DOHH2 (cell line): Measurements from ENCODE around the gene SCAMP2.

Experiments used
- H3F3A ChIP-seq: fragments of 200-600 bp; sonication (generic), shearing (Covaris generic); 2 replicates; pipeline ENCODE4 v1.6.0; 2016; ENCODE audit warnings: antibody characterized with exemption, mild to moderate bottlenecking; ENCODE audit not compliant: control insufficient read depth, insufficient read depth
- H3K27ac ChIP-seq: fragments of 200-600 bp; sonication (generic); 2 replicates; pipeline ENCODE4 v1.5.1; 2014; ENCODE audit warnings: low read depth, mild to moderate bottlenecking, low read length, moderate library complexity
- H3K27me3 ChIP-seq: fragments of 200-600 bp; sonication (generic); 2 replicates; pipeline ENCODE4 v1.6.1; 2014; ENCODE audit warnings: mild to moderate bottlenecking, low read length, mixed read lengths; ENCODE audit not compliant: control insufficient read depth
- H3K36me3 ChIP-seq: fragments of 200-600 bp; sonication (generic); 2 replicates; pipeline ENCODE4 v1.6.1; 2014; ENCODE audit warnings: mild to moderate bottlenecking, low read length, moderate library complexity, mixed read lengths; ENCODE audit not compliant: control insufficient read depth
- H3K4me1 ChIP-seq: fragments of 200-600 bp; sonication (generic); 2 replicates; pipeline ENCODE4 v1.6.1; 2014; ENCODE audit warnings: mild to moderate bottlenecking, low read length, mixed read lengths; ENCODE audit not compliant: control insufficient read depth
- H3K4me2 ChIP-seq: fragments of 200-600 bp; sonication (generic); 2 replicates; pipeline ENCODE4 v1.6.0; 2014; ENCODE audit warnings: mild to moderate bottlenecking, low read length, moderate library complexity
- H3K4me3 ChIP-seq: fragments of 200-600 bp; sonication (generic); 2 replicates; pipeline ENCODE4 v1.5.1; 2014; ENCODE audit warnings: mild to moderate bottlenecking, low read length, mixed read lengths
- H3K79me2 ChIP-seq: fragments of 200-600 bp; sonication (generic); 2 replicates; pipeline ENCODE4 v1.6.1; 2014; ENCODE audit warnings: mild to moderate bottlenecking, low read length, mixed read lengths; ENCODE audit not compliant: control insufficient read depth
- H3K9me2 ChIP-seq: fragments of 200-600 bp; sonication (generic); replicated peaks from 2 replicates; pipeline ENCODE4 v1.6.1; 2014; ENCODE audit warnings: mild to moderate bottlenecking, low read length, mixed read lengths; ENCODE audit not compliant: control insufficient read depth
- H3K9me3 ChIP-seq: fragments of 200-600 bp; sonication (generic); 2 replicates; pipeline ENCODE4 v1.6.1; 2014; ENCODE audit warnings: antibody characterized with exemption, low read length, mixed read lengths; ENCODE audit not compliant: control insufficient read depth, insufficient read depth
- H4K20me1 ChIP-seq: fragments of 200-600 bp; sonication (generic); 2 replicates; pipeline ENCODE4 v1.6.0; 2014; ENCODE audit warnings: low read depth, mild to moderate bottlenecking, antibody characterized with exemption, low read length, moderate library complexity; ENCODE audit not compliant: control insufficient read depth, insufficient read depth
- CTCF ChIP-seq: fragments of 200-600 bp; sonication (generic); IDR thresholded peaks from one replicate; pipeline ENCODE4 v1.5.1; 2014; ENCODE audit warnings: antibody characterized with exemption, mild to moderate bottlenecking, low read depth, low read length; ENCODE audit not compliant: poor library complexity, severe bottlenecking
- EZH2phosphoT487 ChIP-seq: fragments of 200-600 bp; sonication (generic); IDR thresholded peaks from 2 replicates; pipeline ENCODE4 v1.6.1; 2017; ENCODE audit warnings: borderline replicate concordance, mild to moderate bottlenecking, antibody characterized with exemption, low read length, moderate library complexity, mixed read lengths

The SCAMP2 gene

GRCh38 chr15:74867466-74868038 is 5.6 kb downstream of the SCAMP2 start:
- Histone ChIP-seq H3K9me3 (peaks cover 6% of the 10 kb centered on the region; the same call in 1 of the 2 replicates), H3F3A (peaks cover 12% of the 10 kb centered on the region; the same call in 1 of the 2 replicates), H4K20me1 (peaks cover 25% of the 10 kb centered on the region), H3K4me1 (peaks cover 51% of the 10 kb centered on the region), H3K79me2 (peaks cover 86% of the 10 kb centered on the region), H3K27me3 (no peaks in the 10 kb centered on the region), H3K4me2 (no peak overlapping the region), H3K36me3 (peaks cover 45% of the 10 kb centered on the region), H3K27ac (no peak overlapping the region), H3K9me2 (no peaks in the 10 kb centered on the region), H3K4me3 (no peak overlapping the region)
- TF ChIP-seq CTCF (no peak), EZH2phosphoT487 (no peak)

- H3K9me2 ChIP-seq = no peaks in the 10 kb centered on the region
- TF ChIP-seq CTCF = no peak
- no peak for TF ChIP-seq EZH2phosphoT487
- H3F3A ChIP-seq = peaks cover 11% of the 10 kb centered on the region; the same call in 1 of the 2 replicates
- peaks cover 42% of the 10 kb centered on the region for H3K36me3 ChIP-seq
- H3K27me3 ChIP-seq = no peaks in the 10 kb centered on the region
- peaks cover 37% of the 10 kb centered on the region for H3K4me1 ChIP-seq
- H4K20me1 ChIP-seq = peaks cover 20% of the 10 kb centered on the region
- no peak overlapping the region for H3K4me3 ChIP-seq
- no peak overlapping the region for H3K27ac ChIP-seq
- peaks cover 6% of the 10 kb centered on the region; the same call in 1 of the 2 replicates for H3K9me3 ChIP-seq
- H3K4me2 ChIP-seq = no peak overlapping the region
- peaks cover 77% of the 10 kb centered on the region for H3K79me2 ChIP-seq
Measured at GRCh38 chr15:74866090-74866489, 7.1 kb downstream of the SCAMP2 start.

- H4K20me1 ChIP-seq = peaks cover 13% of the 10 kb centered on the region; the same call in 1 of the 2 replicates
- peaks cover 29% of the 10 kb centered on the region for H3K4me1 ChIP-seq
- H3K79me2 ChIP-seq = peaks cover 69% of the 10 kb centered on the region
- H3K27me3 ChIP-seq = no peaks in the 10 kb centered on the region
- no peak overlapping the region for H3K27ac ChIP-seq
- peaks cover 6% of the 10 kb centered on the region; the same call in 1 of the 2 replicates for H3K9me3 ChIP-seq
- H3K4me3 ChIP-seq = no peak overlapping the region
- peaks cover 3% of the 10 kb centered on the region; the same call in 1 of the 2 replicates for H3F3A ChIP-seq
- no peaks in the 10 kb centered on the region for H3K9me2 ChIP-seq
- H3K4me2 ChIP-seq = no peak overlapping the region
- TF ChIP-seq CTCF (no peak), EZH2phosphoT487 (no peak)
- peaks cover 35% of the 10 kb centered on the region for H3K36me3 ChIP-seq
Measured at GRCh38 chr15:74865316-74865715, 7.8 kb downstream of the SCAMP2 start.
